GM12878 (cell line): ENCODE data around the gene TMEM89. TPM values are rescaled to one million over a fixed set of nuclear protein-coding genes. Genes with fewer than 3 reads are reported as not detected.

Source experiments
- ATAC-seq: fragments of 200-7000 bp; cut with Tn5 transposase; 3 replicates; pipeline ENCODE4 v1.9.1; 2020; ENCODE audit warnings: mild to moderate bottlenecking, moderate library complexity
- BruUV-seq: library from RNA; stranded (reverse); fragments of 400-500 nt; replicated peaks from 2 replicates; lab custom pipeline; 2021; lab: Mats Ljungman, UMichigan
- CTCF ChIA-PET: fragments of 300-600 bp; sonication (Branson Sonifier 250); formaldehyde crosslinking; extraction: SDS; loops from one replicate; lab custom pipeline; 2021; ENCODE audit warnings: inconsistent platforms; lab: Yijun Ruan, JAX
- POLR2A ChIA-PET: fragments of 350-600 bp; formaldehyde crosslinking; extraction: SDS; loops from one replicate; lab custom pipeline; 2021; ENCODE audit warnings: inconsistent platforms; lab: Charles Lee
- RAD21 ChIA-PET: fragments of 300-600 bp; sonication (Branson Sonifier 250); formaldehyde crosslinking; loops from one replicate; lab custom pipeline; 2023; ENCODE audit warnings: antibody characterized with exemption; ENCODE audit not compliant: unreplicated experiment; lab: Charles Lee
- SMC1A ChIA-PET: fragments of 300-600 bp; sonication (Branson Sonifier 250); formaldehyde crosslinking; loops from one replicate; lab custom pipeline; 2023; ENCODE audit not compliant: unreplicated experiment, uncharacterized antibody; lab: Charles Lee
- DNase-seq: peaks from one replicate; pipeline ENCODE4 v3.0.0-alpha.2; 2011; ENCODE audit warnings: low read depth, low spot score
- FAIRE-seq: peaks from 3 replicates; lab custom pipeline; 2011; peaks lifted over from hg19 to GRCh38; lab: Jason Lieb, UNC
- H2AFZ ChIP-seq: 2 replicates; pipeline ENCODE4 v1.6.0; 2011; ENCODE audit warnings: low read depth, low read length, control low read depth; ENCODE audit not compliant: control insufficient read depth
- H3K27ac ChIP-seq: 2 replicates; pipeline ENCODE4 v1.5.1; 2011; ENCODE audit warnings: control low read depth; ENCODE audit not compliant: control insufficient read depth, insufficient read depth
- H3K27me3 ChIP-seq, 2 experiments: replicated peaks in 1 of 2; 2 replicates each; pipeline versions ENCODE4 v1.6.0 to v1.6.1; 2011; ENCODE audit warnings: low read length in 1 of 2; ENCODE audit not compliant: control insufficient read depth in 2 of 2, insufficient read depth in 2 of 2
- H3K36me3 ChIP-seq, 2 experiments: 2 replicates each; pipeline ENCODE4 v1.5.1; 2011; ENCODE audit warnings: low read length in 1 of 2; ENCODE audit not compliant: control insufficient read depth in 2 of 2, insufficient read depth in 2 of 2
- H3K4me1 ChIP-seq: 2 replicates; pipeline ENCODE4 v1.6.1; 2011; ENCODE audit warnings: mild to moderate bottlenecking, low read length, moderate library complexity, mixed read lengths; ENCODE audit not compliant: control insufficient read depth, insufficient read depth
- H3K4me2 ChIP-seq: 2 replicates; pipeline ENCODE4 v1.6.0; 2011; ENCODE audit warnings: control low read depth; ENCODE audit not compliant: control insufficient read depth, insufficient read depth
- H3K4me3 ChIP-seq: fragments of 200-600 bp; sonication (generic); 2 replicates; pipeline ENCODE4 v1.5.1; 2016
- H3K79me2 ChIP-seq: 2 replicates; pipeline ENCODE4 v1.6.0; 2011; ENCODE audit warnings: low read length; ENCODE audit not compliant: control insufficient read depth, insufficient read depth
- H3K9ac ChIP-seq: 2 replicates; pipeline ENCODE4 v1.8.0; 2011; ENCODE audit warnings: low read length, control low read depth, mixed read lengths; ENCODE audit not compliant: control insufficient read depth, insufficient read depth
- H3K9me3 ChIP-seq: replicated peaks from 3 replicates; pipeline ENCODE4 v1.5.1; 2011; ENCODE audit warnings: mild to moderate bottlenecking, low read length; ENCODE audit not compliant: control insufficient read depth, insufficient read depth
- H4K20me1 ChIP-seq: 2 replicates; pipeline ENCODE4 v1.6.0; 2011; ENCODE audit not compliant: control insufficient read depth, insufficient read depth
- ASH2L ChIP-seq: fragments of 300-600, 200-600 bp; sonication (generic); IDR thresholded peaks from 2 replicates; pipeline ENCODE4 v1.6.1; 2017; ENCODE audit warnings: low read depth, mild to moderate bottlenecking, borderline replicate concordance
- BACH1 ChIP-seq: fragments of 450-650 bp; IDR thresholded peaks from 2 replicates; pipeline ENCODE4 v1.6.1; 2017; ENCODE audit warnings: mild to moderate bottlenecking, borderline replicate concordance
- BCLAF1 ChIP-seq: fragments of 450-650 bp; IDR thresholded peaks from 2 replicates; pipeline ENCODE4 v1.6.1; 2017; ENCODE audit warnings: antibody characterized with exemption, mild to moderate bottlenecking, moderate library complexity
- EP300 ChIP-seq, 2 experiments: fragments of 150-350 bp in 1 of 2; IDR thresholded peaks; 2 replicates each; pipeline ENCODE4 v1.6.1; 2011 to 2012; ENCODE audit warnings: low read depth in 2 of 2, low read length in 2 of 2, borderline replicate concordance in 1 of 2, improper control_type of control experiment in 1 of 2, inconsistent platforms in 1 of 2; ENCODE audit not compliant: control insufficient read depth in 1 of 2
- NFXL1 ChIP-seq: fragments of 450-650 bp; IDR thresholded peaks from 2 replicates; pipeline ENCODE4 v1.6.1; 2017; ENCODE audit warnings: antibody characterized with exemption, mild to moderate bottlenecking, borderline replicate concordance
- PAX5 ChIP-seq: IDR thresholded peaks from 2 replicates; pipeline ENCODE4 v1.6.1; 2011; ENCODE audit warnings: low read depth, low read length, borderline replicate concordance
- PKNOX1 ChIP-seq: fragments of 450-650 bp; IDR thresholded peaks from 2 replicates; pipeline ENCODE4 v1.6.1; 2016; ENCODE audit warnings: mild to moderate bottlenecking
- RB1 ChIP-seq: fragments of 450-650 bp; formaldehyde crosslinking; IDR thresholded peaks from 2 replicates; pipeline ENCODE4 v1.6.1; 2017; ENCODE audit warnings: mild to moderate bottlenecking, borderline replicate concordance
- RELA ChIP-seq: fragments of 450-650 bp; IDR thresholded peaks from 2 replicates; pipeline ENCODE4 v1.8.0; 2014; ENCODE audit warnings: borderline replicate concordance; ENCODE audit not compliant: partially characterized antibody
- SIN3A ChIP-seq: IDR thresholded peaks from 2 replicates; pipeline ENCODE4 v1.6.1; 2012; ENCODE audit warnings: low read depth, low read length, improper control_type of control experiment
- SMC3 ChIP-seq: IDR thresholded peaks from 2 replicates; pipeline ENCODE4 v1.6.1; 2011; ENCODE audit warnings: low read length, improper control_type of control experiment, borderline replicate concordance
- SPI1 ChIP-seq: IDR thresholded peaks from 2 replicates; pipeline ENCODE4 v1.6.1; 2011; ENCODE audit warnings: low read depth, mild to moderate bottlenecking, low read length, moderate library complexity, borderline replicate concordance; ENCODE audit not compliant: insufficient read depth
- STAT3 ChIP-seq: IDR thresholded peaks from 2 replicates; pipeline ENCODE4 v1.6.1; 2011; ENCODE audit warnings: low read depth, low read length, improper control_type of control experiment
- SUZ12 ChIP-seq: fragments of 200-600 bp; sonication (generic); IDR thresholded peaks from one replicate; pipeline ENCODE4 v1.6.1; 2018; ENCODE audit warnings: antibody characterized with exemption, mild to moderate bottlenecking; ENCODE audit not compliant: unreplicated experiment
- TAF1 ChIP-seq: IDR thresholded peaks from 2 replicates; pipeline ENCODE4 v1.6.1; 2011; ENCODE audit warnings: mild to moderate bottlenecking, low read depth, low read length, borderline replicate concordance
- ZSCAN29 ChIP-seq: fragments of 450-650 bp; IDR thresholded peaks from 2 replicates; pipeline ENCODE4 v1.6.1; 2017; ENCODE audit warnings: mild to moderate bottlenecking, moderate library complexity
- ZZZ3 ChIP-seq: IDR thresholded peaks from 2 replicates; pipeline ENCODE4 v1.6.1; 2011; ENCODE audit warnings: low read depth; ENCODE audit not compliant: control insufficient read depth, insufficient read length
- WGBS: methylation state at CpG from one replicate; pipeline ENCODE4 v1.1.6; 2016; ENCODE audit warnings: low lambda C conversion rate; ENCODE audit not compliant: insufficient replicate concordance, insufficient coverage; ENCODE audit errors: missing lambda C conversion rate; 5-methylcytosine and 5-hydroxymethylcytosine counted together
- in situ Hi-C: fragments of 300-500 bp; cut with MboI; formaldehyde crosslinking; loops from 9 replicates; pipeline ENCODE4 v1.14.3; 2018; ENCODE audit warnings: mixed read lengths
- intact Hi-C: fragments of 100-400 bp; cut with micrococcal nuclease; formaldehyde crosslinking; loops from one replicate; pipeline ENCODE4 v1.14.2; 2022; ENCODE audit not compliant: unreplicated experiment
- polyA plus RNA-seq, 11 experiments: library from polyadenylated mRNA; depleted of rRNA in 4 of 11; unstranded in 6 of 11; stranded (reverse) in 5 of 11; fragments of >200 nt; fragmentation: Nextera tagmentation in 4 of 11; fragmentation: Illumina TruSeq in 1 of 11; extraction: Ambion mirVana in 4 of 11; extraction: Trizol in 1 of 11; gene quantifications; 1 replicate in 1 of 11; 2 replicates in 10 of 11; pipeline versions ENCODE4 v1.2.1 to v1.2.3, GENCODE V29; 2011 to 2016; ENCODE audit warnings: inconsistent platforms in 2 of 11, missing spikeins in 2 of 11, low read depth in 1 of 11
- total RNA-seq, 4 experiments: library from RNA; depleted of rRNA in 3 of 4; stranded (reverse); fragments of >200 nt in 3 of 4; fragmentation: Illumina TruSeq in 1 of 4; extraction: Trizol in 1 of 4; gene quantifications; 2 replicates each; pipeline versions ENCODE4 v1.2.1 to v1.2.3, GENCODE V29; 2013 to 2021
- TF ChIP-seq, protein P1 (sequence below): fragments of 450-650 bp; IDR thresholded peaks from 2 replicates; pipeline ENCODE4 v1.6.1; 2017; ENCODE audit warnings: mild to moderate bottlenecking, low read depth, inconsistent platforms; ENCODE audit not compliant: poor library complexity, severe bottlenecking

The TMEM89 gene
- total and polyA plus RNA-seq, 10 of the 15 experiments (the other 5 are each of a cell fraction or from before 2014, with no cell fraction given), result not detected

DNA sequence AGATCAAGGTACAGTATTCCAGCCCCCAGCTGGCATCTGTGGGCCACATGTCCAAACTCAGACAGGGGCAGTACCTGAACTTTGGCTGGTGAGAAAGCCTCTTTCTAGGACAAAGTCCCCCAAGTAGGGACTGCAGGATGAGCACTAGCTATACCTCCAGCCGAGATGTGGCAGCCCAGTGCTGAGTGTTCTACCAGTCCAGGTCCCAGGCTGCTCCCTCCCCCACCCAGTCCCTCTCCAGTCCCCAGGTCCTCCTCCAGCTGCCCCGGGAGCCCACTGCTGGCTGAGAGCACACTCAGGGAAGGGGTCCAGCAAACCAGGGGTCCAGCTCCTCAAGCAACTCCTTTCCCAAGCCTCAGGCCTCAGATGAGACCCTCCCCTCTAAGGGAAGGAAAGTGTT, 12.2 kb upstream of the TMEM89 start (continued):
- TF ChIP-seq NFXL1 (no peak), SPI1 (no peak), TAF1 (no peak), RB1 (no peak)

DNA sequence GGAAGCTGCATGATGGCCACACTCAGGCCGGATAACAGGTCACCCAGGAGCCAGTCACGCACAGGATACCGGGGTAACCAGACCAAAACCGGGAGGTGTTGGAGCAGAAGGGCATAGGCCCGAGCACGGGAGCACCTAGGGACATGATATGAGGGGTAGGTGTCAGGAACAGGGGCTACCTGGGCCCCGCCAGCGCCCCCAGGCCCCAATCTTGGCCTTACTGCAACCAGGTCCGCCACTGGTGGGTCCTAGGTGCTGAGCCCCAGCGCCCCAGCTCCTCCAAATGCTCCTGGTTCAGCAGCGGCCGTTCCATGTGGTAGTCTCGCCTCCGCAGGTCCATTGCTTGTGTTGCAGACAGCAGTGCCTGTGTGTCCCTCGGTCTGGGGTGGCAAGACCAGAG, 11.7 kb upstream of the TMEM89 start:
- whole genome bisulfite sequencing, result 97% methylated on average over 15 of the region's 15 CpGs
- TF ChIP-seq, protein P1, sequence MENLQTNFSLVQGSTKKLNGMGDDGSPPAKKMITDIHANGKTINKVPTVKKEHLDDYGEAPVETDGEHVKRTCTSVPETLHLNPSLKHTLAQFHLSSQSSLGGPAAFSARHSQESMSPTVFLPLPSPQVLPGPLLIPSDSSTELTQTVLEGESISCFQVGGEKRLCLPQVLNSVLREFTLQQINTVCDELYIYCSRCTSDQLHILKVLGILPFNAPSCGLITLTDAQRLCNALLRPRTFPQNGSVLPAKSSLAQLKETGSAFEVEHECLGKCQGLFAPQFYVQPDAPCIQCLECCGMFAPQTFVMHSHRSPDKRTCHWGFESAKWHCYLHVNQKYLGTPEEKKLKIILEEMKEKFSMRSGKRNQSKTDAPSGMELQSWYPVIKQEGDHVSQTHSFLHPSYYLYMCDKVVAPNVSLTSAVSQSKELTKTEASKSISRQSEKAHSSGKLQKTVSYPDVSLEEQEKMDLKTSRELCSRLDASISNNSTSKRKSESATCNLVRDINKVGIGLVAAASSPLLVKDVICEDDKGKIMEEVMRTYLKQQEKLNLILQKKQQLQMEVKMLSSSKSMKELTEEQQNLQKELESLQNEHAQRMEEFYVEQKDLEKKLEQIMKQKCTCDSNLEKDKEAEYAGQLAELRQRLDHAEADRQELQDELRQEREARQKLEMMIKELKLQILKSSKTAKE, result no peak
- no peak for TF ChIP-seq ZSCAN29
- TF ChIP-seq PAX5, result no peak
- TF ChIP-seq BACH1, result no peak
- TF ChIP-seq ASH2L, result no peak
- TF ChIP-seq PKNOX1, result no peak
- no peak for TF ChIP-seq SUZ12
- no peak for TF ChIP-seq SIN3A
- TF ChIP-seq EP300 (IDR thresholded peaks at IDR 0.05; ENCODE audit: borderline replicate concordance in 1 of 2, control insufficient read depth in 1 of 2, low read depth in 2 of 2, low read length in 2 of 2), result no peak
- TF ChIP-seq SMC3, result no peak
- no peak for TF ChIP-seq STAT3
- no peak for TF ChIP-seq RELA
- TF ChIP-seq ZZZ3, result no peak
- TF ChIP-seq BCLAF1, result no peak

More for the DNA sequence above, 11.7 kb upstream of the TMEM89 start:
- Histone ChIP-seq H3K4me3 (no peak overlapping the region), H3K4me1 (peaks cover 11% of the 10 kb centered on the region; the same call in 1 of the 2 replicates), H3K27ac (no peak overlapping the region), H4K20me1 (no peaks in the 10 kb centered on the region), H3K4me2 (no peak overlapping the region), H3K27me3 (no peaks in the 10 kb centered on the region), H2AFZ (no peak overlapping the region), H3K9ac (no peak overlapping the region), H3K9me3 (no peaks in the 10 kb centered on the region), H3K36me3 (peaks cover 0 to 6% of the 10 kb centered on the region in 2 experiments; a peak in 3 of 4 replicates), H3K79me2 (peaks cover 3% of the 10 kb centered on the region)
- SMC1A ChIA-PET, result no interaction called here
- POLR2A ChIA-PET, result no interaction called here
- in situ Hi-C loops, result no loop called here
- no peak for DNase-seq
- FAIRE-seq, result no peak
- no peak for ATAC-seq
- BruUV-seq, result no TSS peak
- intact Hi-C loops, result no loop called here
- RAD21 ChIA-PET, result interaction anchor here (3.5 kb wide), 1 partner anchor 76 kb away, joined by 32 read pairs; the partner anchor contains the start of gene PFKFB4
- CTCF ChIA-PET, result interaction anchor here (1.4 to 4.6 kb wide), 4 partner anchors 51 to 354 kb away, joined by 4 to 48 read pairs (median 16); partner anchors contain the start of gene PFKFB4
